IPS-15b (cell line): Measurements from ENCODE around the gene TPM3.
A peak's percentile ranks its signal among the peaks of the same experiment; 100 is the strongest.

Experiments used
- H3K27me3 ChIP-seq: one replicate; pipeline ENCODE4 v1.6.1; 2013; ENCODE audit warnings: low read length; ENCODE audit not compliant: control insufficient read depth, insufficient read depth
- H3K36me3 ChIP-seq: one replicate; pipeline ENCODE4 v1.6.1; 2013; ENCODE audit warnings: low read length; ENCODE audit not compliant: control insufficient read depth, insufficient read depth
- H3K4me1 ChIP-seq: one replicate; pipeline ENCODE4 v1.6.1; 2013; ENCODE audit warnings: mild to moderate bottlenecking, low read length; ENCODE audit not compliant: control insufficient read depth, insufficient read depth
- H3K4me3 ChIP-seq: one replicate; pipeline ENCODE4 v1.5.1; 2013; ENCODE audit warnings: low read depth, low read length
- H3K9ac ChIP-seq: one replicate; pipeline ENCODE4 v1.6.1; 2013; ENCODE audit warnings: low read depth, mild to moderate bottlenecking, low read length
- H3K9me3 ChIP-seq: one replicate; pipeline ENCODE4 v1.6.1; 2013; ENCODE audit warnings: mild to moderate bottlenecking, low read length; ENCODE audit not compliant: control insufficient read depth, insufficient read depth

The TPM3 gene

GRCh38 chr1:154199563-154199879, 7.6 kb upstream of the TPM3 start:
- no peak overlapping the region for H3K4me3 ChIP-seq
- no peaks in the 10 kb centered on the region for H3K36me3 ChIP-seq
- H3K9ac ChIP-seq: no peak overlapping the region
- no peaks in the 10 kb centered on the region for H3K27me3 ChIP-seq
- H3K4me1 ChIP-seq: peaks cover 2% of the 10 kb centered on the region
- H3K9me3 ChIP-seq: no peaks in the 10 kb centered on the region

- peak overlapping the region; percentile 23 for H3K4me3 ChIP-seq
- H3K9ac ChIP-seq: no peak overlapping the region
- no peaks in the 10 kb centered on the region for H3K9me3 ChIP-seq
- H3K27me3 ChIP-seq: no peaks in the 10 kb centered on the region
- peaks cover 2% of the 10 kb centered on the region for H3K4me1 ChIP-seq
- H3K36me3 ChIP-seq: no peaks in the 10 kb centered on the region
Observed at GRCh38 chr1:154198756-154199562, 7.1 kb upstream of the TPM3 start.

GRCh38 chr1:154193821-154194220, 1.9 kb upstream of the TPM3 start:
- H3K4me1 ChIP-seq: peaks cover 8% of the 10 kb centered on the region
- no peak overlapping the region for H3K9ac ChIP-seq
- no peaks in the 10 kb centered on the region for H3K36me3 ChIP-seq
- no peaks in the 10 kb centered on the region for H3K27me3 ChIP-seq
- no peaks in the 10 kb centered on the region for H3K9me3 ChIP-seq
- H3K4me3 ChIP-seq: no peak overlapping the region

DNA sequence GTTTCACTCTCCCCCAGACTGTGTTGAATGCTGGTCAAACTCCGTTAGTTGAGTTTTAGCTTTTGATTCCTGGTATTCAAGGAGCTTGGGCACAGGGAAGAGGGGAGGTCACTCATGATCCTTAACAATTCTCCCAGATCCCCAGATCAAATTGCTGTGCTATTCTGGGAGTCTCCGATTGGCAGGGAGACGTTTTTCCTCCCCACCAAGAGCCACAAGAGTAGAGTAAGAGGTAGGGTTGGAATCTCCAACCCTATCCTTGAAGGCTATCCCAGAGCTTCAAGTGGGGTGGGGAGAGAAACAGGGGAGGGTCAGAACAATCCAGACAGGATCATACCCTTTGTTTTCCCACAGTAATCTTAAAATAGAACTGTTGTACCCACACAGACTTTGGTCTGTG, 576 bp upstream of the TPM3 start:
- no peak overlapping the region for H3K4me3 ChIP-seq
- no peak overlapping the region for H3K9ac ChIP-seq
- H3K27me3 ChIP-seq: no peaks in the 10 kb centered on the region
- H3K36me3 ChIP-seq: no peaks in the 10 kb centered on the region
- H3K4me1 ChIP-seq: peaks cover 14% of the 10 kb centered on the region
- no peaks in the 10 kb centered on the region for H3K9me3 ChIP-seq

- peaks cover 31% of the 10 kb centered on the region for H3K4me1 ChIP-seq
- no peaks in the 10 kb centered on the region for H3K9me3 ChIP-seq
- no peaks in the 10 kb centered on the region for H3K27me3 ChIP-seq
- no peak overlapping the region for H3K4me3 ChIP-seq
- H3K9ac ChIP-seq: no peak overlapping the region
- no peaks in the 10 kb centered on the region for H3K36me3 ChIP-seq
Observed at GRCh38 chr1:154190550-154190949, 1.4 kb downstream of the TPM3 start.

GRCh38 chr1:154186852-154187501, 4.9 kb downstream of the TPM3 start:
- H3K9me3 ChIP-seq: no peaks in the 10 kb centered on the region
- H3K36me3 ChIP-seq: peaks cover 3% of the 10 kb centered on the region
- H3K27me3 ChIP-seq: no peaks in the 10 kb centered on the region
- peaks cover 24% of the 10 kb centered on the region for H3K4me1 ChIP-seq
- H3K4me3 ChIP-seq: peak overlapping the region; percentile 20
- peak overlapping the region; percentile 51 for H3K9ac ChIP-seq

DNA sequence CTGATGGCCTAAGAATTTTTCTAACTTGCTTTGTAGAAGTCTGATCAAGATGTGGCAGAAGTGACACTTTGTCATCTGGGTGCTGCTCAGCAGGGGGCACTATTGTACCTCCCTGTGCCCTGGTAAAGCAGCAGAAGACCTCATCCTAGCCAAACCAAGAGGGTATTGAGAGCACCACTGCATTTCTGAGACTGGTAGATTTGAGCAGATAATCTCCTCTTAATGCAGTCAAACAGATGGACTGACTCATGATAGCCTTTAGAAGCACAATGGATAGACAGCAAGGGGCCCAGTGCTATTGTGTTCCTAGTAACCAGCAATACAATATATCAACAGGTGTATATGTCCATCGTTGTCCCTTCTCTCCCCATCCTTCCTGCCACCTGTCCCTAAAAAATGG, 5.7 kb downstream of the TPM3 start:
- Histone ChIP-seq H3K9ac (no peak overlapping the region), H3K9me3 (no peaks in the 10 kb centered on the region), H3K4me3 (peak overlapping the region; percentile 20), H3K4me1 (peaks cover 25% of the 10 kb centered on the region), H3K27me3 (no peaks in the 10 kb centered on the region), H3K36me3 (peaks cover 3% of the 10 kb centered on the region)

DNA sequence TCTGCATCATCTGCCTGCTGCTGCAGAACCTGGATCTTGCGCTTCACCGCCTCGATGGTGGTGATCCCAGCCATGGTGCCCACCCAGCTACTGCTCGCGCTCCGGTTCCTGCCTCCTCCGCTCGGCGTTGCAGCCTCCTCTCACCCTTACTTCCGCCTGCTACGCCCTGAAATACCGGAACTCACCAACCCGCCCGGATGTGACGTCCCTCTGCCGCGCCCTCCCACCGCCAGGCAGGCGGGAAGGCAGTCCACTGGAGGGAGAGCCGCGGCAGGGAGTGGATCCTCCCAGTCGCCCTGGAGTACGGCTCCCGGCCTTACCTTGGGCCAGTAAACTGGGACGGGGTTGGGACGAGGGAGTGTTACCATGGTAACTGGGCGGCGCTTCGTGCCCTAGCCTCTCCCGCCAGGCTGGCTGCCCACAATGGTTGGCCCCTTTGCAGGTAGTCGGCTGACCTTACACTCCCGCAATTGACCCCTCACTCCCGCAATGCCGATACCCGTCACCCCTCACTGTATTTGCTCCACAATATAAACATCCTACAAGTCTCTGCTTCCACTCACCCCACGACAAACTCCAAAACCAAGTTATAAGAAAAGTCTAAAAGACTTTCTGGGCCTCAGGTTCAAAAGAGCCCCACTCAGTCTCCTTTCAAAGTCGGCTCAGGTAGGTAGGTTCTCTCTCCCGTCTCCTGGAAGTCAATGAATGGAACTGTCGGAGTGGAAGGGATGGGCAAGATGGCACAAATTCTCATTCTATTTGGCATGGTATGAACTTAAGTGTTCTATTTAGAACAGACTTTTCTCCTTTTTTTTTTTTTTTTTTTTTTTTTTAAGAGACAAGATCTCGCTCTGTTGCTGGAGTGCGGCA, 8.6 kb downstream of the TPM3 start:
- H3K4me1 ChIP-seq: peaks cover 41% of the 10 kb centered on the region
- H3K9me3 ChIP-seq: no peaks in the 10 kb centered on the region
- peaks cover 3% of the 10 kb centered on the region for H3K36me3 ChIP-seq
- H3K9ac ChIP-seq: peak overlapping the region; percentile 80
- no peaks in the 10 kb centered on the region for H3K27me3 ChIP-seq
- peak overlapping the region; percentile 85 for H3K4me3 ChIP-seq

DNA sequence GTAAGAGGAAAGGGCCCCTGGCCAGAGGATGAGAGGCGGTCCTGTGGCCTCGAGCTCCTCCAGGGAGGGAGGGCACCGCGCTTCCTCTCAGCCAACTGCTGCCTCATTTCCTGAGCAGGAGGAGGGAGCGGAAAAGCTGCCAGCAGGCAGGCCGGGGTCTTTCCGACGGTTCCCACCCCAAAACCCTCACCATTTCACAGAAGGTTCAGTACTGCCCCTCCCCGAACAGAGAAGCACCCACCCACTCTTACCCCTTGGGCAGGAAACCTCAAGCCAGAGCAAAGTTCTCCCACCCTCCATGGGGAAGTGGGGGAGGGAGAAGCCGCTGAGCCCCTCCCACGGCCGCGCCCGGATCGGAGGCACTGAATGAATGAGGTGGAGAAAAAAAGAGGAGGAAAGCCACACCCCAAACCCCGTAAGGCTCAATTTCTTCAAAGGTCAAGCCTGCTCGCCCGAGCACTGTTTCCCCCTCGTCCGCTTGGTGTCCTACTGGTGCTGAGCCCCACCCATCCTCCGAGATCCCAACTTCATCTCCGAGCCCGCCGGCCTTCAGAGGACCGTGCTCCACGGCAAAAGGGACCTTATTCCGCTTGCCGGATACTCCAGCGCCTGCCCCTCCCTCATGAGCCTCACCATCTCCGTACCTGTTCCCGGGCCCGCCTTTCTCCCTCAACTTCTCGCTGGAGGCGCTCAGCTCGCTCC, 9.4 kb downstream of the TPM3 start:
- H3K9me3 ChIP-seq: no peaks in the 10 kb centered on the region
- H3K4me3 ChIP-seq: peak overlapping the region; percentile 85
- peak overlapping the region; percentile 80 for H3K9ac ChIP-seq
- no peaks in the 10 kb centered on the region for H3K27me3 ChIP-seq
- peaks cover 42% of the 10 kb centered on the region for H3K4me1 ChIP-seq
- H3K36me3 ChIP-seq: peaks cover 3% of the 10 kb centered on the region

GRCh38 chr1:154181944-154182343, 10.0 kb downstream of the TPM3 start:
- no peaks in the 10 kb centered on the region for H3K27me3 ChIP-seq
- H3K4me3 ChIP-seq: peak overlapping the region; percentile 85
- H3K9ac ChIP-seq: peak overlapping the region; percentile 80
- H3K36me3 ChIP-seq: peaks cover 3% of the 10 kb centered on the region
- peaks cover 39% of the 10 kb centered on the region for H3K4me1 ChIP-seq
- H3K9me3 ChIP-seq: no peaks in the 10 kb centered on the region

- H3K4me1 ChIP-seq: peaks cover 26% of the 10 kb centered on the region
- no peaks in the 10 kb centered on the region for H3K9me3 ChIP-seq
- peak overlapping the region; percentile 35 for H3K4me3 ChIP-seq
- no peaks in the 10 kb centered on the region for H3K27me3 ChIP-seq
- H3K9ac ChIP-seq: no peak overlapping the region
- H3K36me3 ChIP-seq: peaks cover 10% of the 10 kb centered on the region
Observed at GRCh38 chr1:154179946-154180687, 11.8 kb downstream of the TPM3 start.
